ENCODE measurements around the gene FRMD4A.

- TF ChIP-seq CTCF (conservative IDR thresholded peaks at IDR 0.05; ENCODE audit: low read depth, low read length) (no peak), EZH2 (IDR thresholded peaks at IDR 0.05; ENCODE audit: low read length, unreplicated experiment) (no peak)
These were observed 539.2 kb downstream of the FRMD4A start for GRCh38 chr10:13791483-13791882.
